SK-N-SH (cell line): Measurements from ENCODE around the gene UBE4B. TPM values are rescaled to one million over a fixed set of nuclear protein-coding genes. Genes with fewer than 3 reads are reported as not detected.

Experiments used
- CTCF ChIA-PET: fragments of 300-600, 350-600 bp; formaldehyde crosslinking; extraction: SDS; loops from one replicate; lab custom pipeline; 2021; lab: Yijun Ruan, JAX
- POLR2A ChIA-PET: fragments of 350-600 bp; sonication (Branson Sonifier 250); formaldehyde crosslinking; extraction: SDS; loops from one replicate; lab custom pipeline; 2020; ENCODE audit warnings: antibody characterized with exemption, inconsistent platforms; lab: Yijun Ruan, JAX
- DNase-seq: peaks from one replicate; pipeline ENCODE4 v3.0.0; 2012
- H2AFZ ChIP-seq: fragments of 200-600 bp; sonication (generic); 2 replicates; pipeline ENCODE4 v1.8.1; 2016; ENCODE audit warnings: antibody characterized with exemption, mild to moderate bottlenecking, low read depth
- H3F3A ChIP-seq: fragments of 200-600 bp; sonication (generic); replicated peaks from 2 replicates; pipeline ENCODE3; 2016; ENCODE audit warnings: antibody characterized with exemption, mild to moderate bottlenecking; ENCODE audit not compliant: insufficient read depth
- H3K27ac ChIP-seq, 2 experiments: fragments of 200-500 bp in 1 of 2; fragments of 200-600 bp in 1 of 2; sonication (Bioruptor generic) in 1 of 2; sonication (generic), shearing (Covaris generic) in 1 of 2; 2 replicates each; pipeline versions ENCODE4 v1.5.1 to v1.6.1; 2014 to 2016; ENCODE audit warnings: low read depth in 2 of 2, inconsistent platforms in 1 of 2, low read length in 1 of 2, mild to moderate bottlenecking in 1 of 2, mixed read lengths in 1 of 2
- H3K27me3 ChIP-seq: fragments of 200-600 bp; sonication (generic), shearing (Covaris generic); 2 replicates; pipeline ENCODE4 v1.6.1; 2016; ENCODE audit warnings: mixed run types; ENCODE audit not compliant: insufficient read depth
- H3K36me3 ChIP-seq, 2 experiments: fragments of 200-500 bp in 1 of 2; fragments of 200-600 bp in 1 of 2; sonication (Bioruptor generic) in 1 of 2; sonication (generic) in 1 of 2; replicated peaks in 1 of 2; 2 replicates each; pipeline versions ENCODE3 to v1.5.1; 2014 to 2016; ENCODE audit warnings: low read length in 1 of 2, mild to moderate bottlenecking in 1 of 2; ENCODE audit not compliant: insufficient read depth in 2 of 2, control insufficient read depth in 1 of 2
- H3K4me1 ChIP-seq, 2 experiments: fragments of 200-500 bp in 1 of 2; fragments of 200-600 bp in 1 of 2; sonication (Bioruptor generic) in 1 of 2; sonication (generic), shearing (Covaris generic) in 1 of 2; 2 replicates each; pipeline versions ENCODE4 v1.5.1 to v1.6.1; 2014 to 2016; ENCODE audit warnings: low read depth in 1 of 2, low read length in 1 of 2, mixed run types in 1 of 2; ENCODE audit not compliant: insufficient read depth in 2 of 2, control insufficient read depth in 1 of 2
- H3K4me2 ChIP-seq: fragments of 200-600 bp; sonication (generic), shearing (Covaris generic); 2 replicates; pipeline ENCODE4 v1.6.1; 2017; ENCODE audit warnings: mixed run types
- H3K4me3 ChIP-seq, 2 experiments: fragments of 200-500 bp in 1 of 2; fragments of 200-600 bp in 1 of 2; sonication (Bioruptor generic) in 1 of 2; sonication (generic), shearing (Covaris generic) in 1 of 2; 2 replicates each; pipeline versions ENCODE4 v1.5.1 to v1.8.1; 2014 to 2016; ENCODE audit warnings: low read depth in 2 of 2, inconsistent platforms in 1 of 2, low read length in 1 of 2, mild to moderate bottlenecking in 1 of 2, mixed read lengths in 1 of 2, moderate library complexity in 1 of 2
- H3K79me2 ChIP-seq: fragments of 200-600 bp; sonication (generic); 2 replicates; pipeline ENCODE4 v1.8.1; 2017; ENCODE audit warnings: mild to moderate bottlenecking; ENCODE audit not compliant: insufficient read depth
- H3K9ac ChIP-seq: fragments of 200-600 bp; sonication (generic); 2 replicates; pipeline ENCODE4 v1.6.1; 2017; ENCODE audit warnings: mixed run types
- H3K9me2 ChIP-seq: fragments of 200-600 bp; sonication (generic); 2 replicates; pipeline ENCODE4 v1.6.1; 2017; ENCODE audit warnings: mixed run types
- H3K9me3 ChIP-seq: fragments of 200-600 bp; sonication (generic); 2 replicates; pipeline ENCODE4 v1.6.1; 2017; ENCODE audit warnings: mixed run types, mild to moderate bottlenecking, moderate library complexity
- H4K20me1 ChIP-seq: fragments of 200-600 bp; sonication (generic); 2 replicates; pipeline ENCODE4 v1.6.1; 2017; ENCODE audit warnings: mild to moderate bottlenecking, mixed run types; ENCODE audit not compliant: insufficient read depth
- EP300 ChIP-seq, 2 experiments: IDR thresholded peaks; 2 replicates each; pipeline versions ENCODE4 v1.4.0 to v1.6.1; 2012; ENCODE audit warnings: borderline replicate concordance in 1 of 2, low read depth in 1 of 2, low read length in 1 of 2
- EZH2phosphoT487 ChIP-seq: fragments of 200-600 bp; sonication (generic); IDR thresholded peaks from 2 replicates; pipeline ENCODE4 v1.6.1; 2017; ENCODE audit warnings: low read depth, mixed run types, mild to moderate bottlenecking, antibody characterized with exemption, moderate library complexity, borderline replicate concordance
- FOSL2 ChIP-seq: IDR thresholded peaks from 2 replicates; pipeline ENCODE4 v1.4.0; 2012; ENCODE audit warnings: low read depth, mild to moderate bottlenecking, moderate library complexity, borderline replicate concordance
- FOXJ3 ChIP-seq: sonication (generic); formaldehyde crosslinking; IDR thresholded peaks from 2 replicates; pipeline ENCODE4 v1.5.1; 2020; ENCODE audit warnings: mild to moderate bottlenecking, missing genetic modification reagents
- FOXM1 ChIP-seq: IDR thresholded peaks from 2 replicates; pipeline ENCODE4 v1.4.0; 2012; ENCODE audit warnings: low read depth, mild to moderate bottlenecking
- IRF3 ChIP-seq: fragments of 150-350 bp; IDR thresholded peaks from 2 replicates; pipeline ENCODE4 v1.6.1; 2016; ENCODE audit warnings: mild to moderate bottlenecking, low read depth, low read length
- JUND ChIP-seq: IDR thresholded peaks from 2 replicates; pipeline ENCODE4 v1.4.0; 2012
- MAX ChIP-seq: IDR thresholded peaks from 2 replicates; pipeline ENCODE4 v1.4.0; 2012; ENCODE audit warnings: low read depth
- MEF2A ChIP-seq: IDR thresholded peaks from 2 replicates; pipeline ENCODE4 v1.4.0; 2012; ENCODE audit warnings: low read depth, borderline replicate concordance
- NFIC ChIP-seq: IDR thresholded peaks from 2 replicates; pipeline ENCODE4 v1.4.0; 2012; ENCODE audit warnings: borderline replicate concordance
- NRF1 ChIP-seq: IDR thresholded peaks from 2 replicates; pipeline ENCODE4 v1.6.1; 2012; ENCODE audit warnings: low read depth, mild to moderate bottlenecking, low read length
- PBX3 ChIP-seq: IDR thresholded peaks from 2 replicates; pipeline ENCODE4; 2012
- POLR2AphosphoS5 ChIP-seq: IDR thresholded peaks from 2 replicates; pipeline ENCODE4 v1.6.1; 2012; ENCODE audit warnings: low read depth, low read length
- RAD21 ChIP-seq: IDR thresholded peaks from 2 replicates; pipeline ENCODE4 v1.6.1; 2012; ENCODE audit warnings: mild to moderate bottlenecking, low read length
- REST ChIP-seq: IDR thresholded peaks from 2 replicates; pipeline ENCODE4 v1.6.1; 2012; ENCODE audit warnings: mild to moderate bottlenecking, low read depth, low read length, moderate library complexity
- RFX5 ChIP-seq: IDR thresholded peaks from 2 replicates; pipeline ENCODE4 v1.6.1; 2012; ENCODE audit warnings: mild to moderate bottlenecking, improper control_type of control experiment, low read length
- RXRA ChIP-seq: IDR thresholded peaks from 2 replicates; pipeline ENCODE4 v1.4.0; 2012; ENCODE audit warnings: low read depth, mild to moderate bottlenecking, borderline replicate concordance
- SIN3A ChIP-seq: IDR thresholded peaks from 2 replicates; pipeline ENCODE4 v1.6.1; 2012; ENCODE audit warnings: low read depth, mild to moderate bottlenecking, low read length, moderate library complexity, borderline replicate concordance
- TAF1 ChIP-seq: IDR thresholded peaks from 2 replicates; pipeline ENCODE4 v1.6.1; 2012; ENCODE audit warnings: low read depth, mild to moderate bottlenecking, low read length, moderate library complexity, borderline replicate concordance
- TCF12 ChIP-seq: IDR thresholded peaks from 2 replicates; pipeline ENCODE4 v1.4.0; 2012
- TEAD4 ChIP-seq: IDR thresholded peaks from 2 replicates; pipeline ENCODE4 v1.4.0; 2012; ENCODE audit warnings: mild to moderate bottlenecking, borderline replicate concordance; ENCODE audit not compliant: insufficient read depth
- WGBS: methylation state at CpG from one replicate; pipeline ENCODE4 v1.1.6; 2017; ENCODE audit warnings: low lambda C conversion rate; 5-methylcytosine and 5-hydroxymethylcytosine counted together
- polyA plus RNA-seq, 3 experiments: library from polyadenylated mRNA; depleted of rRNA; stranded (reverse); fragments of >200 nt; gene quantifications; 2 replicates each; pipeline ENCODE4 v1.2.3, GENCODE V29; 2012

Gene UBE4B
- polyA plus RNA-seq, 1 of the 3 experiments (the other 2 are of a cell fraction) = 19.1 TPM

- Histone ChIP-seq H3K9me2 (no peaks in the 10 kb centered on the region), H3K9ac (no peak overlapping the region), H3K4me2 (no peak overlapping the region), H3K79me2 (peaks cover 4% of the 10 kb centered on the region; the same call in 1 of the 2 replicates), H3K4me1 (peaks cover 0 to 6% of the 10 kb centered on the region in 2 experiments; a peak in 1 of 4 replicates), H3K9me3 (no peaks in the 10 kb centered on the region), H3F3A (peaks cover 25% of the 10 kb centered on the region), H2AFZ (no peak overlapping the region), H3K27me3 (no peaks in the 10 kb centered on the region), H3K4me3 (no peak overlapping the region), H3K27ac (peak overlapping the region in 1 of 2 experiments; percentile 88; a peak in 2 of 4 replicates), H3K36me3 (peaks cover 16 to 30% of the 10 kb centered on the region in 2 experiments), H4K20me1 (no peaks in the 10 kb centered on the region)
- ChIA-PET POLR2A (no interaction called here), CTCF (no interaction called here)
- TF ChIP-seq EZH2phosphoT487 (no peak), EP300 (IDR thresholded peaks at IDR 0.05; ENCODE audit: borderline replicate concordance in 1 of 2, low read depth in 1 of 2, low read length in 1 of 2) (no peak), NRF1 (no peak), JUND (no peak), FOSL2 (no peak), IRF3 (no peak), MAX (no peak), TEAD4 (no peak), FOXJ3 (CRISPR knock-in tag) (no peak), FOXM1 (no peak), RFX5 (no peak), TAF1 (no peak)
- 93% methylated on average over 7 of the region's 7 CpGs for WGBS
- DNase-seq = no peak
Measured at GRCh38 chr1:10121688-10122087, 88.9 kb downstream of the UBE4B start.

- peak overlapping the region; percentile 50 to 88; a peak in 3 of 4 replicates for H3K27ac ChIP-seq
- DNase-seq = no peak
- H3K36me3 ChIP-seq = peaks cover 21 to 38% of the 10 kb centered on the region in 2 experiments
- ChIA-PET CTCF (interaction anchor here (1.3 kb wide), 1 partner anchor 31 kb away, joined by 3 read pairs; no protein-coding TSS in a partner anchor), POLR2A (no interaction called here)
- no peaks in the 10 kb centered on the region for H3K9me3 ChIP-seq
- H3K9me2 ChIP-seq = no peaks in the 10 kb centered on the region
- peaks cover 4% of the 10 kb centered on the region for H3K79me2 ChIP-seq
- H4K20me1 ChIP-seq = no peaks in the 10 kb centered on the region
- peaks cover 0 to 6% of the 10 kb centered on the region in 2 experiments; a peak in 1 of 4 replicates for H3K4me1 ChIP-seq
- H2AFZ ChIP-seq = no peak overlapping the region
- peak overlapping the region; percentile 44; the same call in 1 of the 2 replicates for H3K9ac ChIP-seq
- 44% methylated on average over 10 of the region's 10 CpGs for WGBS
- H3K4me3 ChIP-seq = no peak overlapping the region
- H3K27me3 ChIP-seq = no peaks in the 10 kb centered on the region
- peak overlapping the region; percentile 34; the same call in 1 of the 2 replicates for H3K4me2 ChIP-seq
- peaks cover 25% of the 10 kb centered on the region for H3F3A ChIP-seq
- TF ChIP-seq JUND = peak; percentile 72
- peak; percentile 81; the same call in 1 of the 2 replicates for TF ChIP-seq RXRA
- TF ChIP-seq FOSL2 = peak; percentile 66
- TF ChIP-seq NFIC = peak; percentile 25; the same call in 1 of the 2 replicates
- TF ChIP-seq EP300 (IDR thresholded peaks at IDR 0.05; ENCODE audit: borderline replicate concordance in 1 of 2, low read depth in 1 of 2, low read length in 1 of 2) = peak in 1 of 2 experiments; percentile 70; a peak in 1 of 4 replicates
- TF ChIP-seq PBX3 = peak; percentile 96
- 0 out of 2 replicates have a peak, but pooled peaks have one; percentile 39 for TF ChIP-seq MAX
- no peak for TF ChIP-seq REST
- TF ChIP-seq TEAD4 = peak; percentile 67; the same call in 1 of the 2 replicates
- TF ChIP-seq MEF2A = peak; percentile 89
- TF ChIP-seq SIN3A = 0 out of 2 replicates have a peak, but pooled peaks have one; percentile 21
- no peak for TF ChIP-seq POLR2AphosphoS5
- TF ChIP-seq RAD21 = no peak
- peak; percentile 64 for TF ChIP-seq TCF12
Measured at GRCh38 chr1:10122926-10123325, 90.2 kb downstream of the UBE4B start.
